HCT116 (cell line): ENCODE data around the gene MEGF6. TPM values are rescaled to one million over a fixed set of nuclear protein-coding genes. Genes with fewer than 3 reads are reported as not detected.

Experiments
- ATAC-seq: fragments of 200-7000 bp; cut with Tn5 transposase; 2 replicates; pipeline ENCODE4 v1.9.1; 2020; ENCODE audit warnings: mild to moderate bottlenecking, moderate library complexity
- BruUV-seq: library from RNA; stranded (reverse); fragments of 400-500 nt; replicated peaks from 2 replicates; lab custom pipeline; 2021; lab: Mats Ljungman, UMichigan
- CTCF ChIA-PET: fragments of 300-600 bp; sonication (Branson Sonifier 250); formaldehyde crosslinking; loops from one replicate; lab custom pipeline; 2021; ENCODE audit warnings: antibody characterized with exemption; lab: Charles Lee
- POLR2A ChIA-PET: fragments of 300-600, 350-600 bp; sonication (Branson Sonifier 250); formaldehyde crosslinking; loops from one replicate; lab custom pipeline; 2021; ENCODE audit warnings: antibody characterized with exemption; lab: Charles Lee
- RAD21 ChIA-PET, 2 experiments: fragments of 300-600 bp; sonication (Branson Sonifier 250); formaldehyde crosslinking; loops; one replicate each; lab custom pipeline; 2023; ENCODE audit warnings: low total read pairs in 2 of 2; ENCODE audit not compliant: uncharacterized antibody in 2 of 2, unreplicated experiment in 2 of 2, low non-redundant PET in 1 of 2; lab: Charles Lee
- DNase-seq: peaks from one replicate; pipeline ENCODE4 v3.0.0-alpha.2; 2010; ENCODE audit warnings: low read depth, low spot score
- H2AFZ ChIP-seq: fragments of 200-600 bp; shearing (Covaris generic), sonication (generic); 2 replicates; pipeline ENCODE4 v1.6.1; 2017; ENCODE audit warnings: low read depth, mixed run types, mixed read lengths, antibody characterized with exemption, low read length; ENCODE audit not compliant: poor library complexity, severe bottlenecking
- H3K27ac ChIP-seq: 2 replicates; pipeline ENCODE4 v1.5.1; 2012; ENCODE audit warnings: low read depth, low read length
- H3K27me3 ChIP-seq: fragments of 200-600 bp; sonication (generic); 2 replicates; pipeline ENCODE4 v1.6.1; 2016; ENCODE audit warnings: mixed run types, low read length, mixed read lengths; ENCODE audit not compliant: insufficient read depth
- H3K36me3 ChIP-seq, 2 experiments: fragments of 200-500 bp in 1 of 2; fragments of 200-600 bp in 1 of 2; sonication (Bioruptor generic) in 1 of 2; sonication (generic) in 1 of 2; 2 replicates each; pipeline versions ENCODE4 v1.5.1 to v1.6.1; 2014 to 2016; ENCODE audit warnings: low read length in 2 of 2, inconsistent platforms in 1 of 2, mixed read lengths in 1 of 2, mixed run types in 1 of 2; ENCODE audit not compliant: insufficient read depth in 2 of 2, control insufficient read depth in 1 of 2
- H3K4me1 ChIP-seq, 2 experiments: fragments of 200-600 bp in 1 of 2; sonication (generic) in 1 of 2; 2 replicates each; pipeline versions ENCODE4 v1.5.1 to v1.6.1; 2012 to 2017; ENCODE audit warnings: low read length in 2 of 2, inconsistent platforms in 1 of 2, mild to moderate bottlenecking in 1 of 2, mixed read lengths in 1 of 2, mixed run types in 1 of 2, moderate library complexity in 1 of 2; ENCODE audit not compliant: insufficient read depth in 2 of 2, control insufficient read depth in 1 of 2
- H3K4me2 ChIP-seq: fragments of 200-600 bp; sonication (generic); 2 replicates; pipeline ENCODE4 v1.6.1; 2017; ENCODE audit warnings: mixed run types, low read length, mixed read lengths
- H3K4me3 ChIP-seq, 2 experiments: fragments of 200-600 bp in 1 of 2; sonication (generic) in 1 of 2; replicated peaks in 1 of 2; 2 replicates each; pipeline ENCODE4 v1.5.1; 2011 to 2016; ENCODE audit warnings: low read length in 2 of 2, control low read depth in 1 of 2, low read depth in 1 of 2, mild to moderate bottlenecking in 1 of 2, mixed read lengths in 1 of 2, mixed run types in 1 of 2
- H3K79me2 ChIP-seq: fragments of 200-600 bp; sonication (generic); 2 replicates; pipeline ENCODE4 v1.6.1; 2017; ENCODE audit warnings: mild to moderate bottlenecking, mixed run types, low read length, moderate library complexity, mixed read lengths; ENCODE audit not compliant: insufficient read depth
- H3K9ac ChIP-seq: fragments of 200-600 bp; sonication (generic); 2 replicates; pipeline ENCODE4 v1.6.1; 2016; ENCODE audit warnings: low read length, mixed read lengths
- H3K9me2 ChIP-seq: fragments of 200-600 bp; sonication (generic), shearing (Covaris generic); 2 replicates; pipeline ENCODE4 v1.6.1; 2017; ENCODE audit warnings: mixed run types, mild to moderate bottlenecking, moderate library complexity; ENCODE audit not compliant: insufficient read depth
- H3K9me3 ChIP-seq, 2 experiments: fragments of 200-500 bp in 1 of 2; fragments of 200-600 bp in 1 of 2; sonication (Bioruptor generic) in 1 of 2; sonication (generic) in 1 of 2; 2 replicates each; pipeline ENCODE4 v1.6.1; 2014 to 2017; ENCODE audit warnings: low read length in 2 of 2, mixed read lengths in 2 of 2, inconsistent platforms in 1 of 2, low read depth in 1 of 2, mild to moderate bottlenecking in 1 of 2, mixed run types in 1 of 2, moderate library complexity in 1 of 2; ENCODE audit not compliant: control insufficient read depth in 1 of 2, insufficient read depth in 1 of 2
- H4K20me1 ChIP-seq: fragments of 200-600 bp; sonication (generic), shearing (Covaris generic); 2 replicates; pipeline ENCODE4 v1.6.1; 2017; ENCODE audit warnings: mixed run types, mild to moderate bottlenecking, moderate library complexity; ENCODE audit not compliant: insufficient read depth
- ATF3 ChIP-seq: IDR thresholded peaks from 2 replicates; pipeline ENCODE4 v1.6.1; 2012
- CBX3 ChIP-seq: IDR thresholded peaks from 2 replicates; pipeline ENCODE4 v1.6.1; 2012; ENCODE audit warnings: low read depth
- CEBPB ChIP-seq: IDR thresholded peaks from 2 replicates; pipeline ENCODE4 v1.6.1; 2012; ENCODE audit warnings: low read depth
- EGR1 ChIP-seq: IDR thresholded peaks from 2 replicates; pipeline ENCODE4 v1.6.1; 2012; ENCODE audit warnings: low read depth
- EZH2 ChIP-seq: fragments of 200-600 bp; sonication (generic); IDR thresholded peaks from 2 replicates; pipeline ENCODE4 v1.6.1; 2017; ENCODE audit warnings: antibody characterized with exemption, mixed run types
- EZH2phosphoT487 ChIP-seq: fragments of 200-600 bp; IDR thresholded peaks from 2 replicates; pipeline ENCODE4 v1.6.1; 2018; ENCODE audit warnings: antibody characterized with exemption, borderline replicate concordance
- FOSL1 ChIP-seq: IDR thresholded peaks from 2 replicates; pipeline ENCODE4 v1.6.1; 2012; ENCODE audit warnings: low read depth
- RAD21 ChIP-seq: IDR thresholded peaks from 2 replicates; pipeline ENCODE4 v1.6.1; 2012; ENCODE audit warnings: low read depth, mild to moderate bottlenecking
- SIN3A ChIP-seq: IDR thresholded peaks from 2 replicates; pipeline ENCODE4 v1.6.1; 2012; ENCODE audit warnings: low read depth
- YY1 ChIP-seq: IDR thresholded peaks from 2 replicates; pipeline ENCODE4 v1.6.1; 2011; ENCODE audit warnings: low read length, low read depth, moderate library complexity, mild to moderate bottlenecking; ENCODE audit not compliant: insufficient replicate concordance; ENCODE audit errors: extremely low read depth
- ZBTB33 ChIP-seq: IDR thresholded peaks from 2 replicates; pipeline ENCODE4 v1.6.1; 2011; ENCODE audit warnings: mild to moderate bottlenecking, low read length, moderate library complexity; ENCODE audit not compliant: insufficient replicate concordance; ENCODE audit errors: extremely low read depth
- ZFX ChIP-seq: fragments of 450-650 bp; IDR thresholded peaks from 2 replicates; pipeline ENCODE4 v1.6.1; 2017
- ZNF274 ChIP-seq: fragments of 200-500 bp; sonication (Bioruptor generic); IDR thresholded peaks from 2 replicates; pipeline ENCODE4 v1.6.1; 2014; ENCODE audit warnings: mild to moderate bottlenecking, low read depth, low read length, inconsistent platforms
- intact Hi-C: fragments of 100-400 bp; cut with micrococcal nuclease; formaldehyde crosslinking; loops from 2 replicates; pipeline ENCODE4 v1.10.0; 2022
- total RNA-seq: library from RNA; stranded (reverse); gene quantifications from one replicate; pipeline ENCODE4 v1.2.1, GENCODE V29; 2021; ENCODE audit not compliant: unreplicated experiment

The MEGF6 gene
- total RNA-seq, 1 experiment from 2014 or later: 47.6 TPM

- POLR2A ChIA-PET: no interaction called here
Observed at GRCh38 chr1:3505161-3505560, 106.1 kb downstream of the MEGF6 start.

More at GRCh38 chr1:3505161-3505560, 106.1 kb downstream of the MEGF6 start:
- peaks cover 15 to 56% of the 10 kb centered on the region in 2 experiments; a peak in 3 of 4 replicates for H3K4me1 ChIP-seq
- CTCF ChIA-PET: no interaction called here
- ATAC-seq: no peak
- TF ChIP-seq EGR1: no peak
- no peak for TF ChIP-seq RAD21
- TF ChIP-seq EZH2: no peak
- TF ChIP-seq EZH2phosphoT487: no peak
- no peak for TF ChIP-seq ZBTB33
- TF ChIP-seq CEBPB: no peak
- no peak for TF ChIP-seq CBX3
- TF ChIP-seq YY1: no peak
- TF ChIP-seq SIN3A: no peak
- no peak for TF ChIP-seq ZFX
- no peak for TF ChIP-seq ATF3
- TF ChIP-seq ZNF274: no peak
- no peak for TF ChIP-seq FOSL1
- TF ChIP-seq, all 23 proteins: peak for 0
- Histone ChIP-seq H3K9me3 (no peaks in the 10 kb centered on the region), H3K9me2 (no peaks in the 10 kb centered on the region), H3K9ac (no peak overlapping the region), H3K4me2 (peak overlapping the region; percentile 61; the same call in 1 of the 2 replicates), H4K20me1 (no peaks in the 10 kb centered on the region), H3K4me3 (no peak overlapping the region), H3K27ac (no peak overlapping the region), H3K36me3 (no peaks in the 10 kb centered on the region), H2AFZ (no peak overlapping the region), H3K79me2 (no peaks in the 10 kb centered on the region), H3K27me3 (no peaks in the 10 kb centered on the region)
- DNase-seq: no peak
- no TSS peak for BruUV-seq
- RAD21 ChIA-PET: no interaction called here
- intact Hi-C loops: no loop called here
